GM19463 (cell line): Measurements from ENCODE around the gene GULP1.

Source experiments
- ATAC-seq: cut with Tn5 transposase; IDR thresholded peaks from one replicate; pipeline ENCODE4 v1.9.1; 2021; ENCODE audit warnings: mild to moderate bottlenecking, moderate library complexity; ENCODE audit not compliant: unreplicated experiment

The GULP1 gene

GRCh38 chr2:188322569-188323551, 31.2 kb downstream of the GULP1 start:
- ATAC-seq, result no peak

- ATAC-seq, result no peak
Measured at GRCh38 chr2:188324067-188324466, 32.4 kb downstream of the GULP1 start.

DNA sequence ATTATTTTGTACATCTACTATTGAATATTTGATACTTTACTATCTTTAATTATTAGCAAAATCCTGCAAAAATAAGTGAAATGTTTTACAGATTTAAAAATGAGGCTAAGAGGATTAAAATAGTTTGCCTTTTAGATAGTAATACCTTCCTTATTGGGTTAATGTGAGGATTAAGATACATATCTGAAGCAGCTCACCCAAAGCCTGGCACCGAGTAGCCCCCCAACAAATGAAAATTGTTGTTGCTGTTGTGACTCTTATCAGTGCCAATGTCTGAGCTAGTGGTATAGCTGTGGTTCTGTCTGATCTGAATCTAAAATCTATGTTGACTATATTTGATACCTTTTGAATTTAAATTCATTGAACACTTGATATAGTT, 34.6 kb downstream of the GULP1 start:
- ATAC-seq, result no peak

- no peak for ATAC-seq
Measured at GRCh38 chr2:188326669-188327301, 35.1 kb downstream of the GULP1 start.

DNA sequence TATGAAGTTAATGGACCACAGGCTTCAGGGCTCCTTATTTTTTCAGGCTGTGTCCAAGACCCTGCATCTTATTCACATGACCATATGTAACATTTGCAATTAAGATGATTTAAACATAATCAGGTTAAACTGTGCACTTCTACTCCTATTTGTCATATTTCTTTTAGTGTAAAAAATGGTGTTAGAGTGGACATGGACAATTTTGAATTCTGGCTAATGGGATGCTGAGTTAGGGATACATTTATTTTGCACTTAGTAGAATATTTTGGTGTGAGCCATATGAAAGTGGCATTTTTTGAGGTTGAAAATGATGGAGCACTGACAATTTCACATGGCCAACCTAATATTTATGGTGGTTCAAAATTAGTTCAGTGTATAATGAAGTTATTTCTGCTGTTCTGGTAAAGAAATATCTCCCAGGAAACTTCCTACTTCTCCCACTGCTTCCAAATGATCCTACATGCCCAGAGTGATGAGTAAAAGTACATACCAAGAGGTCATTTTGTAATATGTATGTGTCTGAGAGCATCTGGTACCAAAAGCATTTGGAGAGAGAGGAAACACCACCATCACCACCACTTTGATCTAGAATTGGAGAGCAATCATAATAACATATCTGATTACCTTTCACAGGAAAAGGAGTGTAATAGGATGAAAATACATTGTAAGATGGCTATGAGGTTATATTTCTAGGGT, 36.0 kb downstream of the GULP1 start:
- ATAC-seq, result no peak

DNA sequence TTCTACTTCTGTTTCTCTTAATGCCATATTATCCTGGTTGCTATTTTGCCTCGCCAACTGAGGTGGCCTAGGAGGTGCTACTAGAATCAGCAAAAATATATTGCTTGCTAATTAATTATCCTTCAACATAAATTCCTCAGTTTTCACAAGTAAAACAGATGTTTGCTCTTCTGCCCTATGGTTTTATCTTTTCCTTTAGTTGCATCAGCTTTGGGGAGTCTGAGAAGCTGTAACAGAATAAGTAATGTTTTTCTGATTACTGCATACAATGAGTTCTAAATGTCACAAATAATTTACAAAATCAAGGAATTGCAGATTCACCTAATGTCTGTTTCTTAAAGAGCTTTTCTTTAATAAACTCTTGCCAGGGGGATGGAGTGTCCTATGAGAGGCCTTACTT, 36.7 kb downstream of the GULP1 start:
- ATAC-seq, result no peak

- ATAC-seq, result no peak
Measured at GRCh38 chr2:188330316-188331053, 38.8 kb downstream of the GULP1 start.

DNA sequence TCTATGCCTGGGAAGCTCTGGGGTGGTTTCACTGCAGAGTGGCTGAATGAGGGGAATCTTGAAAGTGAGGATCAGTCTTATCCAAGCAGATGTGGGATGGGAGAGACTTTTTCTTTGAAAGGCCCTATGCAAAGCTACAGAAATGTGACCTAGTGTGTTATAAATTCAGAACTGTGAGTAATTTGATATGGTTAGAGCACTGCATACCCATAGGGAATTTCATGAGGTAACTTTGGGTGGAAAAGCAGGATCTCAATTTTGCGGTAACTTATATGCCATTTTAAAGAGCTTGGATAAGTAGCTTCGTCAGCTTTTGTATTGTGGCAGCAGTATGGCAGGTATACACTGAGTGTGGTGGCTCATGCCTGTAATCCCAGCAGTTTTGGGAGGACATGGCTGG, 40.9 kb downstream of the GULP1 start:
- ATAC-seq, result no peak

DNA sequence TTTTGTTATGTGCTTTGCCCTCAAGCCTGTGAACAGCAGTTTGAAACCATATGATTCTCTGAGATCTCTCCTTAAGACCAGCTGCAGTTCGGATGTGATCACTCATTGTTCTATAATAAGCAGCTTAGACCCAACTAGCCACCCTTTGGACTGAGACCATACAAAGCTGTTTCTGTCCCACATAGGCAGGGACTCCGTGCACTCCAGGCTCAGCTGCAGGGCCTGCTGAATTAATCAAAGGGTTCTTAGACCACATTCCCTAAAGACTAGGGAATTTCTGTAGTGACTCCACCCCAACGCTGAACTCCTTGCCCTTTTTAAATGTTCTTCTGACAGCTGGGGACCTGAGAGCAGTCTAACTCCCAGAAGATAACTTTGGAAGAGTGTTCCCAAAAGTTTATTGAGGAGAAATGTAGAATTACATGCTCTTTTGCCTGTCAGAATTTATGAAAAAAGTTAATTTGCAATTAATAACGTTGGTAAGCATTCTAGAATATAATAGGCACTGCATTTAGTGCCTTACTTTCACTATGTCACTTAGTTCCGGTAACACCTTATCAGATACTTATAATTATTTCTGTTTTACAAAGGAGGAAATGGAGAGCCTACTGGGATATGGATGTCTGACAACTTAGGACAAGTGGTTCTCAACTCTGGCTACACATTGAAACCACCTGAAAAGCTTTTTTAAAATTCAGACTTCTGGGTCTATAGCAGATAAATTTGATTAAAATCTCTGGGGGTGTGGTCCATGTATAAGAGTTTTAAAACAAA, 42.3 kb downstream of the GULP1 start:
- ATAC-seq, result no peak

GRCh38 chr2:188338463-188338862, 46.8 kb downstream of the GULP1 start:
- ATAC-seq, result no peak

DNA sequence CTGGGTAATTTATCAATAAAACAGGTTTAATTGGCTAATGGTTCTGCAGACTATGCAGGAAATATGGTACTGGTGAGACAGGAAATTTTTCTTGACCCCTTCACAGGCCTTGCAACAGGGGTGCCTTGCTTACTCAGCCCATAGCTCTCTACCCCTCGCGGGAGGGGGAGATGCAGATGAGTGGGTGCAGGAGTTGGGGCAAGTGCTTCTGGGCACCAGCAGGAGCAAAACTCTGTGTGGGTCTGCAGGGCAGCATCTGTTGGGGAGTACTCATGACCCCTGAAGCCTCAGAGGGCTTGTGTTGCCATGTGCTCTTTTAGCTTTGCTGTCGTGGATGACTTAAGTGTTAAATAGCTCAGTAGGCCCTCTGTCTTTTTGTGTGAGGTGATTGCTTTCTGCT, 48.6 kb downstream of the GULP1 start:
- ATAC-seq, result no peak

GRCh38 chr2:188345020-188345419, 53.3 kb downstream of the GULP1 start:
- no peak for ATAC-seq

GRCh38 chr2:188345426-188345825, 53.8 kb downstream of the GULP1 start:
- no peak for ATAC-seq

DNA sequence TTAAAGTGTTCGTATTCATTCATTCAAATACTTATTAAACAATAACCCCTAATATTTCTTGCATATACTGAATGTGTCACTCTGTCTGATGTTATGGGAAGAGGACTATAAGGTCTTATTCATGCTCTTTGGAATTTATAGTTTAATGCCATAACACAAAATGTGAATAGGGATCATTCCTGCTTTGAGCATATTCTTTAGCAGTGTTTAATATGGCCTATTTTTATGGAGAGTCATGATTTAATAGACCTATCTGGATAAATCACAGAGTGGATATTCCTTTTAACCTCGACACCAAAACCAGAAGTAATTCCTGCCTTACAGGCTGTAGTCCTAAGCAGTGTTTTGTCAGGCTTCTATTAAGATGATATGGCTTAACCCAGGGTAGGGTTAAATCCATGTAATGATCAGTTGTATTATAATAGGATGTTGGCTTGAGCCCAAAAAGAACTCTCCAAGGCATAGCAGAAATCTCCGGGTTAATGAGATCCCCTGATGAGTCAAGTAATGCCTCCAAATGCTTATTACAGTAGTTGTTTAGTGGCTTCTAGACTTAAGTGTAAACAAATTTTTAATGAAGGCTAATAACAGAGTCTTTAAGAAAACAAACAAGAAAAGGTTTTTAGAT, 54.3 kb downstream of the GULP1 start:
- no peak for ATAC-seq

DNA sequence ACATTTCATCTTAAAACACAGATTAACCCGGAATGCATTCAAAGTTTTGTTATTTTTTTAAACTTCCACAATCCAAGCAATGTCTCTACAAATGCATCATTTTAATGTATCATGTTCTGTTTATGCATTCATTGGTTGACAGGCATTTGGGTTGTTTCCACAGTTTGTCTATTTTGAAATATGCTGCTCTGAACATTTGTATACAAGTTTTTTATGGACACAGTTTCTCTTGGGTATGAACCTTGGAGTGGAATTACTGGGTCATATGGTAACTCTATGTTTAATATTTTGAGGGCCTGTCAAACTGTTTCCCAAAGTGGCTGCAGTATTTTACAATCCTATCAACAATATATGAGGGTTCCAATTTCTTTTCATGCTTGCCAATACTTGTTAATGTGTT, 57.3 kb downstream of the GULP1 start:
- ATAC-seq, result no peak

GRCh38 chr2:188353282-188353681, 61.6 kb downstream of the GULP1 start:
- no peak for ATAC-seq

GRCh38 chr2:188360485-188361263, 69.0 kb downstream of the GULP1 start:
- ATAC-seq, result no peak

DNA sequence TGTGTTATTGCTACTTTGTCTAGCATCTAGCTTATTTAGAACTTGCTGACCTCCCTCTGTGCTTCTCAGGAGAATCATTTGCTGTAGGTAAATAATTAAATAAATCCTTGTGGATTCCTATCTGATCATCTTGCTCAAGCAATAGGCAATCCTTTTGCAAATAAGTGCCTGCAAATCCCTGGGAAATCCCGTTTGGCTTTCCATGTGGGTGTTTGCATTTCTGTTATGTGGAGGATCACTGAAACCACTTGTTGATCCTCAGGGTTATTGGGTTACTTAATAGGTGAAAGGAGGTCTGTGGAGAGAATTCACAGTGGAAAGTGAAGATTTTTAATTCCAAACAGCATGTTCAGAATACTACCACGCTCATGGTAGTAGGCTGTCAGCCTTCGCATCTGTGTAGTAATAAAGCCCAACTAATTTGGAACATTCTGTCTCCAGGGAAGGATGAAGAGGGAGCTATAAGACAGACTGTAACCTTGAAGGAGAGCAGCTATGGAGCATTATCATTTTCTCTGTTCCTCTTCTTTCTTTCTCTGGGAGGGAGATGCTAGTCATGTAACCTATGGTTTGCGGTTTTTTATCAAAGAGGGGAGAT, 72.5 kb downstream of the GULP1 start:
- ATAC-seq, result no peak
